ENCODE results near the gene ELFN1. TPM values are rescaled to one million over a fixed set of nuclear protein-coding genes. Genes with fewer than 3 reads are reported as not detected.

Gene ELFN1
- total and polyA plus RNA-seq, 9 of the 15 experiments (the other 6 are each of a cell fraction or from before 2014, with no cell fraction given): 0.04 to 0.64 (median 0.18) TPM; not detected in 2

DNA sequence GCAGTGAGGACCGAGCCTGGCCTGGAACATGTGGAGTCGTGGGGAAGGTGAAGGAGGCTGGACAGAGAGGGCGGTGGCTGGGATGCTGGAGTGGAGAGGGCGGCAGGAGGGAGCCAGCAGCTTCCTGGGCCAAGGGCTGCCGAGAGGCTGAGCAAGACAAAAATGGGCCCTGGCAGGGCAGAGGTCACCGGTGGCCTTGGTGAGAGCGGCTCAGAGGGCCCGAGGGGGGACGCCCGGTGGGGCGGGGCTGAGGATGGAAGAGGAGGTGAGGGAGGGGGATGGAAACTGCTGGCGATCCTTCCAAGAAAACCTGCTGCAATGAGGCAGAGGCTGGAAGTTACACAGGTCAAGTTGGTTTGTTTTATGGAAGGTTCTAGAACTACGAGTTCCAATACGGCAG lies 69.5 kb downstream of the ELFN1 start (continued):
- TF ChIP-seq, protein P1, sequence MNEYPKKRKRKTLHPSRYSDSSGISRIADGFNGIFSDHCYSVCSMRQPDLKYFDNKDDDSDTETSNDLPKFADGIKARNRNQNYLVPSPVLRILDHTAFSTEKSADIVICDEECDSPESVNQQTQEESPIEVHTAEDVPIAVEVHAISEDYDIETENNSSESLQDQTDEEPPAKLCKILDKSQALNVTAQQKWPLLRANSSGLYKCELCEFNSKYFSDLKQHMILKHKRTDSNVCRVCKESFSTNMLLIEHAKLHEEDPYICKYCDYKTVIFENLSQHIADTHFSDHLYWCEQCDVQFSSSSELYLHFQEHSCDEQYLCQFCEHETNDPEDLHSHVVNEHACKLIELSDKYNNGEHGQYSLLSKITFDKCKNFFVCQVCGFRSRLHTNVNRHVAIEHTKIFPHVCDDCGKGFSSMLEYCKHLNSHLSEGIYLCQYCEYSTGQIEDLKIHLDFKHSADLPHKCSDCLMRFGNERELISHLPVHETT (CRISPR knock-in tag; conservative IDR thresholded peaks at IDR 0.05 in 1 of 2, IDR thresholded peaks at IDR 0.05 in 1 of 2): no peak
- TF ChIP-seq, protein P2, sequence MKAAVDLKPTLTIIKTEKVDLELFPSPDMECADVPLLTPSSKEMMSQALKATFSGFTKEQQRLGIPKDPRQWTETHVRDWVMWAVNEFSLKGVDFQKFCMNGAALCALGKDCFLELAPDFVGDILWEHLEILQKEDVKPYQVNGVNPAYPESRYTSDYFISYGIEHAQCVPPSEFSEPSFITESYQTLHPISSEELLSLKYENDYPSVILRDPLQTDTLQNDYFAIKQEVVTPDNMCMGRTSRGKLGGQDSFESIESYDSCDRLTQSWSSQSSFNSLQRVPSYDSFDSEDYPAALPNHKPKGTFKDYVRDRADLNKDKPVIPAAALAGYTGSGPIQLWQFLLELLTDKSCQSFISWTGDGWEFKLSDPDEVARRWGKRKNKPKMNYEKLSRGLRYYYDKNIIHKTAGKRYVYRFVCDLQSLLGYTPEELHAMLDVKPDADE (conservative IDR thresholded peaks at IDR 0.05; ENCODE audit: control insufficient read depth, low read depth, low read length): no peak
- TF ChIP-seq POLR2AphosphoS2 (IDR thresholded peaks at IDR 0.05; ENCODE audit: low read length) (no peak), STAG1 (CRISPR knock-in tag; IDR thresholded peaks at IDR 0.05; ENCODE audit: borderline replicate concordance) (no peak), HNRNPK (IDR thresholded peaks at IDR 0.05; ENCODE audit: low read depth, low read length, poor library complexity, severe bottlenecking) (no peak), SMARCC2 (IDR thresholded peaks at IDR 0.05; ENCODE audit: low read depth) (no peak), LARP7 (IDR thresholded peaks at IDR 0.05) (no peak), EWSR1 (IDR thresholded peaks at IDR 0.05; ENCODE audit: borderline replicate concordance, low read depth, partially characterized antibody) (no peak), BRF1 (IDR thresholded peaks at IDR 0.05; ENCODE audit: borderline replicate concordance, extremely low read depth, insufficient read length) (no peak), RBFOX2 (IDR thresholded peaks at IDR 0.05; ENCODE audit: low read depth, low read length) (no peak)
- TF ChIP-seq, protein P3, sequence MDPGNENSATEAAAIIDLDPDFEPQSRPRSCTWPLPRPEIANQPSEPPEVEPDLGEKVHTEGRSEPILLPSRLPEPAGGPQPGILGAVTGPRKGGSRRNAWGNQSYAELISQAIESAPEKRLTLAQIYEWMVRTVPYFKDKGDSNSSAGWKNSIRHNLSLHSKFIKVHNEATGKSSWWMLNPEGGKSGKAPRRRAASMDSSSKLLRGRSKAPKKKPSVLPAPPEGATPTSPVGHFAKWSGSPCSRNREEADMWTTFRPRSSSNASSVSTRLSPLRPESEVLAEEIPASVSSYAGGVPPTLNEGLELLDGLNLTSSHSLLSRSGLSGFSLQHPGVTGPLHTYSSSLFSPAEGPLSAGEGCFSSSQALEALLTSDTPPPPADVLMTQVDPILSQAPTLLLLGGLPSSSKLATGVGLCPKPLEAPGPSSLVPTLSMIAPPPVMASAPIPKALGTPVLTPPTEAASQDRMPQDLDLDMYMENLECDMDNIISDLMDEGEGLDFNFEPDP (CRISPR knock-in tag; IDR thresholded peaks at IDR 0.05): no peak
